B cell (primary cell): ENCODE data around the gene GKAP1. TPM values are rescaled to one million over a fixed set of nuclear protein-coding genes. Genes with fewer than 3 reads are reported as not detected.

Experiments
- ATAC-seq: fragments of 200-7000 bp; cut with Tn5 transposase; one replicate; pipeline ENCODE4 v1.10.0; 2021; ENCODE audit warnings: low read depth, mild to moderate bottlenecking, moderate number of reproducible peaks, moderate library complexity
- CTCF ChIA-PET: fragments of 350-600 bp; sonication (Branson Sonifier 250); formaldehyde crosslinking; loops from one replicate; lab custom pipeline; 2021; ENCODE audit warnings: antibody characterized with exemption, inconsistent platforms; lab: Charles Lee
- POLR2A ChIA-PET: fragments of 350-600 bp; sonication (Branson Sonifier 250); formaldehyde crosslinking; loops from one replicate; lab custom pipeline; 2021; ENCODE audit warnings: antibody characterized with exemption; lab: Charles Lee
- DNase-seq: peaks from one replicate; pipeline ENCODE4 v3.0.0; 2013
- H2AFZ ChIP-seq: 2 replicates; pipeline ENCODE4 v1.6.1; 2012; ENCODE audit warnings: mild to moderate bottlenecking, low read depth, low read length; ENCODE audit not compliant: insufficient read depth, poor library complexity, severe bottlenecking
- H3K27ac ChIP-seq, 2 donors: 1 replicate in 1 of 2; 2 replicates in 1 of 2; pipeline ENCODE4 v1.5.1; 2012 to 2013; ENCODE audit warnings: low read length in 2 of 2, mild to moderate bottlenecking in 2 of 2, moderate library complexity in 1 of 2
- H3K27me3 ChIP-seq, 4 experiments: fragments of 200-600 bp in 1 of 4; sonication (generic) in 1 of 4; replicated peaks in 1 of 4; 1 replicate in 2 of 4; 2 replicates in 2 of 4; pipeline versions ENCODE4 v1.6.1 to v1.7.0; 2013 to 2016; ENCODE audit warnings: low read length in 3 of 4, mild to moderate bottlenecking in 2 of 4, mixed read lengths in 1 of 4, moderate library complexity in 1 of 4; ENCODE audit not compliant: insufficient read depth in 4 of 4, control insufficient read depth in 3 of 4; ENCODE audit errors: control extremely low read depth in 1 of 4
- H3K36me3 ChIP-seq, 2 experiments: replicated peaks in 1 of 2; 1 replicate in 1 of 2; 2 replicates in 1 of 2; pipeline versions ENCODE4 v1.6.1 to v1.7.1; 2013; ENCODE audit warnings: low read length in 1 of 2; ENCODE audit not compliant: insufficient read depth in 2 of 2, control insufficient read depth in 1 of 2; ENCODE audit errors: control extremely low read depth in 1 of 2, extremely low read depth in 1 of 2
- H3K4me1 ChIP-seq, 2 donors: fragments of 200-600 bp in 1 of 2; sonication (generic) in 1 of 2; 1 replicate in 1 of 2; 2 replicates in 1 of 2; pipeline versions ENCODE4 v1.5.1 to v1.6.1; 2013 to 2017; ENCODE audit warnings: low read length in 2 of 2; ENCODE audit not compliant: control insufficient read depth in 2 of 2, insufficient read depth in 2 of 2
- H3K4me2 ChIP-seq: replicated peaks from 2 replicates; pipeline ENCODE3; 2012; ENCODE audit warnings: mild to moderate bottlenecking, low read depth, low read length; ENCODE audit not compliant: poor library complexity, severe bottlenecking
- H3K4me3 ChIP-seq, 5 experiments: fragments of 200-600 bp in 1 of 5; sonication (generic) in 1 of 5; 1 replicate in 3 of 5; 2 replicates in 2 of 5; pipeline versions ENCODE4 v1.5.1 to v1.7.0; 2011 to 2016; ENCODE audit warnings: low read length in 4 of 5, mild to moderate bottlenecking in 4 of 5, low read depth in 2 of 5, control low read depth in 1 of 5, moderate library complexity in 1 of 5; ENCODE audit not compliant: insufficient read depth in 1 of 5; ENCODE audit errors: control extremely low read depth in 1 of 5, extremely low read depth in 1 of 5
- H3K79me2 ChIP-seq: fragments of 200-600 bp; sonication (generic); one replicate; pipeline ENCODE4 v1.6.0; 2016; ENCODE audit warnings: low read length; ENCODE audit not compliant: control insufficient read depth, insufficient read depth
- H3K9ac ChIP-seq: fragments of 200-600 bp; sonication (generic); 2 replicates; pipeline ENCODE4 v1.6.1; 2017; ENCODE audit warnings: mild to moderate bottlenecking, low read length, moderate library complexity
- H3K9me3 ChIP-seq, 3 donors: one replicate each; pipeline versions ENCODE4 v1.6.1 to v1.7.1; 2013; ENCODE audit warnings: low read length in 2 of 3; ENCODE audit not compliant: control insufficient read depth in 2 of 3, insufficient read depth in 1 of 3; ENCODE audit errors: control extremely low read depth in 1 of 3
- H4K20me1 ChIP-seq: 2 replicates; pipeline ENCODE4 v1.6.0; 2012; ENCODE audit warnings: mild to moderate bottlenecking, low read length; ENCODE audit not compliant: insufficient read depth, control insufficient read depth, poor library complexity, severe bottlenecking
- H3K27ac Mint-ChIP-seq: one replicate; pipeline ENCODE4 v1.8.0; 2021; ENCODE audit warnings: mixed read lengths
- H3K27me3 Mint-ChIP-seq: one replicate; pipeline ENCODE4 v1.8.0; 2021; ENCODE audit warnings: mixed read lengths
- H3K4me1 Mint-ChIP-seq: one replicate; pipeline ENCODE4 v1.8.0; 2021; ENCODE audit warnings: mixed read lengths
- H3K4me3 Mint-ChIP-seq: one replicate; pipeline ENCODE4 v1.8.0; 2021; ENCODE audit warnings: mixed read lengths
- H3K9me3 Mint-ChIP-seq: one replicate; pipeline ENCODE4 v1.8.0; 2022; ENCODE audit warnings: mixed read lengths; ENCODE audit not compliant: insufficient read depth
- CTCF ChIP-seq: fragments of 200-600 bp; IDR thresholded peaks from one replicate; pipeline ENCODE4 v1.8.0; 2022; ENCODE audit warnings: antibody characterized with exemption, mild to moderate bottlenecking
- EZH2 ChIP-seq: IDR thresholded peaks from 2 replicates; pipeline ENCODE4 v1.6.1; 2012; ENCODE audit warnings: borderline replicate concordance, low read depth, mild to moderate bottlenecking, moderate library complexity, low read length; ENCODE audit not compliant: insufficient read depth, poor library complexity, severe bottlenecking
- WGBS: methylation state at CpG from one replicate; pipeline ENCODE4 v1.1.5; 2013; ENCODE audit warnings: missing lambda C conversion rate; ENCODE audit not compliant: insufficient coverage; 5-methylcytosine and 5-hydroxymethylcytosine counted together
- intact Hi-C: fragments of 100-400 bp; cut with micrococcal nuclease; formaldehyde crosslinking; loops from one replicate; pipeline ENCODE4 v1.10.0; 2022
- polyA plus RNA-seq: library from polyadenylated mRNA; depleted of rRNA; stranded (reverse); fragments of >200 nt; gene quantifications from 2 replicates; pipeline ENCODE4 v1.2.3, GENCODE V29; 2012
- total RNA-seq, 2 donors: library from RNA; stranded (reverse); fragments of 120-200 nt in 1 of 2; gene quantifications; 1 replicate in 1 of 2; 2 replicates in 1 of 2; pipeline versions ENCODE4 v1.2.3 to v1.2.4, GENCODE V29; 2013 to 2022

GKAP1 gene
- total and polyA plus RNA-seq, 2 donors (not counting 1 experiment from before 2014, with no cell fraction given) = 2.7 to 23.1 TPM

- POLR2A ChIA-PET = no interaction called here
Measured at GRCh38 chr9:83772860-83773259, 44.7 kb downstream of the GKAP1 start.

GRCh38 chr9:83765376-83765775, 52.2 kb downstream of the GKAP1 start:
- H3K9me3 Mint-ChIP-seq = peaks cover 8% of the 10 kb centered on the region
- H4K20me1 ChIP-seq = no peaks in the 10 kb centered on the region
- H3K79me2 ChIP-seq = no peaks in the 10 kb centered on the region
- ChIA-PET CTCF (no interaction called here), POLR2A (no interaction called here)
- no peak overlapping the region for H2AFZ ChIP-seq
- H3K36me3 ChIP-seq = no peaks in the 10 kb centered on the region
- intact Hi-C loops = no loop called here
- no peak overlapping the region for H3K4me3 Mint-ChIP-seq
- no peaks in the 10 kb centered on the region for H3K4me1 ChIP-seq
- no peak overlapping the region for H3K4me3 ChIP-seq
- no peak overlapping the region for H3K9ac ChIP-seq
- TF ChIP-seq EZH2 = no peak
- no peak for TF ChIP-seq CTCF
- no peak overlapping the region for H3K4me2 ChIP-seq
- no peak overlapping the region for H3K27ac Mint-ChIP-seq
- no peaks in the 10 kb centered on the region for H3K27me3 Mint-ChIP-seq
- no peak for DNase-seq
- no peaks in the 10 kb centered on the region for H3K4me1 Mint-ChIP-seq
- H3K27ac ChIP-seq = no peak overlapping the region
- H3K27me3 ChIP-seq = no peaks in the 10 kb centered on the region
- ATAC-seq = no peak
- WGBS = 98% methylated on average over 5 of the region's 5 CpGs
- H3K9me3 ChIP-seq = peaks cover 0 to 2% (median 0%) of the 10 kb centered on the region in 3 donors

More at GRCh38 chr9:83772860-83773259, 44.7 kb downstream of the GKAP1 start:
- Histone ChIP-seq H3K4me1 (no peaks in the 10 kb centered on the region), H3K9ac (no peak overlapping the region), H3K27ac (no peak overlapping the region), H3K36me3 (no peaks in the 10 kb centered on the region), H3K79me2 (no peaks in the 10 kb centered on the region), H3K27me3 (no peaks in the 10 kb centered on the region), H3K4me3 (no peak overlapping the region), H3K4me2 (no peak overlapping the region), H4K20me1 (no peaks in the 10 kb centered on the region), H2AFZ (no peak overlapping the region), H3K9me3 (no peaks in the 10 kb centered on the region)
- WGBS = 100% methylated on average over 4 of the region's 6 CpGs
- CTCF ChIA-PET = no interaction called here
- Mint-ChIP-seq H3K27ac (no peak overlapping the region), H3K27me3 (no peaks in the 10 kb centered on the region), H3K9me3 (no peaks in the 10 kb centered on the region), H3K4me3 (no peak overlapping the region), H3K4me1 (no peaks in the 10 kb centered on the region)
- intact Hi-C loops = no loop called here
- TF ChIP-seq CTCF (no peak), EZH2 (no peak)
- no peak for DNase-seq
- ATAC-seq = no peak
